RWPE1 (cell line): Measurements from ENCODE around the gene ADGRL1.

Experiments used
- CTCF ChIA-PET: fragments of 350-600 bp; sonication (Branson Sonifier 250); formaldehyde crosslinking; extraction: SDS; loops from one replicate; lab custom pipeline; 2021; lab: Yijun Ruan, JAX
- POLR2A ChIA-PET: fragments of 400-600 bp; formaldehyde crosslinking; extraction: SDS; loops from one replicate; lab custom pipeline; 2020; ENCODE audit warnings: antibody characterized with exemption; ENCODE audit not compliant: low non-redundant PET; lab: Yijun Ruan, JAX
- DNase-seq: peaks from one replicate; pipeline ENCODE4 v3.0.0; 2012; ENCODE audit warnings: low spot score
- H3K27ac ChIP-seq: fragments of 450-650 bp; 2 replicates; pipeline ENCODE4 v1.5.1; 2017
- CTCF ChIP-seq: fragments of 450-650 bp; conservative IDR thresholded peaks from 2 replicates; pipeline ENCODE4 v1.5.1; 2017; ENCODE audit warnings: low read depth, mild to moderate bottlenecking

ADGRL1 gene

GRCh38 chr19:14101003-14101545 lies 104.9 kb downstream of the ADGRL1 start:
- TF ChIP-seq CTCF: no peak
- peak overlapping the region; percentile 62; the same call in 1 of the 2 replicates for H3K27ac ChIP-seq
- no peak for DNase-seq
- CTCF ChIA-PET: no interaction called here
- POLR2A ChIA-PET: no interaction called here
